Neural progenitor cell (in vitro differentiated cells): ENCODE data around the gene DNAH5.

Experiments
- EZH2 ChIP-seq: fragments of 200-600 bp; sonication (generic); IDR thresholded peaks from 2 replicates; pipeline ENCODE4 v1.6.1; 2017; ENCODE audit warnings: antibody characterized with exemption, mild to moderate bottlenecking, moderate library complexity
- TF ChIP-seq, protein P1 (sequence below): fragments of 200-600 bp; sonication (generic); IDR thresholded peaks from 2 replicates; pipeline ENCODE4 v1.5.1; 2017; ENCODE audit warnings: antibody characterized with exemption, mild to moderate bottlenecking

DNA sequence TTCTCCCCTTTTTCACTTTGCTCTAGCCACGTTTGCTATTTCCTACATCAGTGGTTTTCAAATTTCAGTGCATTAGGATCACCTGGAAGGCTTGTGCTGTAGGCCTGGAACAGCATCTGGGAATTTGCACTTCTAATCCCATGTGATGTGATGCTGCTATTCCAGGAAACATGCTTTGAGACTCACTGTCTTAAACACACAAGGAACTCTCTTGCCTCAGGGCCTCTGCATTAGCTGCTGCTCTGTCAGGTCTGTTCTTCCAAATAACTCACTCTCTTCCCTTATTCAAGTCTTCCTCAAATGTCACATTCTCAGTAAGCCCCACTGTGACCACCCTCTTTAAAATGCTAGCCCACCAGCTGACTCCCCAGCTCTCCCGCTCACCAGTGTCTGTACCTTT, 204.0 kb downstream of the DNAH5 start:
- TF ChIP-seq, protein P1, sequence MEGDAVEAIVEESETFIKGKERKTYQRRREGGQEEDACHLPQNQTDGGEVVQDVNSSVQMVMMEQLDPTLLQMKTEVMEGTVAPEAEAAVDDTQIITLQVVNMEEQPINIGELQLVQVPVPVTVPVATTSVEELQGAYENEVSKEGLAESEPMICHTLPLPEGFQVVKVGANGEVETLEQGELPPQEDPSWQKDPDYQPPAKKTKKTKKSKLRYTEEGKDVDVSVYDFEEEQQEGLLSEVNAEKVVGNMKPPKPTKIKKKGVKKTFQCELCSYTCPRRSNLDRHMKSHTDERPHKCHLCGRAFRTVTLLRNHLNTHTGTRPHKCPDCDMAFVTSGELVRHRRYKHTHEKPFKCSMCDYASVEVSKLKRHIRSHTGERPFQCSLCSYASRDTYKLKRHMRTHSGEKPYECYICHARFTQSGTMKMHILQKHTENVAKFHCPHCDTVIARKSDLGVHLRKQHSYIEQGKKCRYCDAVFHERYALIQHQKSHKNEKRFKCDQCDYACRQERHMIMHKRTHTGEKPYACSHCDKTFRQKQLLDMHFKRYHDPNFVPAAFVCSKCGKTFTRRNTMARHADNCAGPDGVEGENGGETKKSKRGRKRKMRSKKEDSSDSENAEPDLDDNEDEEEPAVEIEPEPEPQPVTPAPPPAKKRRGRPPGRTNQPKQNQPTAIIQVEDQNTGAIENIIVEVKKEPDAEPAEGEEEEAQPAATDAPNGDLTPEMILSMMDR = no peak
- no peak for TF ChIP-seq EZH2
